HepG2 (cell line): ENCODE measurements around the gene FBH1. TPM values are rescaled to one million over a fixed set of nuclear protein-coding genes. Genes with fewer than 3 reads are reported as not detected.

Experiments used
- ATAC-seq: fragments of 200-7000 bp; cut with Tn5 transposase; 3 replicates; pipeline ENCODE4 v1.9.1; 2020; ENCODE audit warnings: mild to moderate bottlenecking, moderate library complexity
- BruUV-seq: library from RNA; stranded (reverse); fragments of 400-500 nt; replicated peaks from 2 replicates; lab custom pipeline; 2021; lab: Mats Ljungman, UMichigan
- CTCF ChIA-PET: fragments of 300-600 bp; formaldehyde crosslinking; extraction: SDS; loops from one replicate; lab custom pipeline; 2021; ENCODE audit warnings: low total read pairs, inconsistent platforms, low intra/inter-chr PET ratio; lab: Yijun Ruan, JAX
- POLR2A ChIA-PET: fragments of 350-600 bp; sonication (Branson Sonifier 250); formaldehyde crosslinking; loops from one replicate; lab custom pipeline; 2020; ENCODE audit warnings: antibody characterized with exemption, inconsistent platforms; lab: Yijun Ruan, JAX
- DNase-seq: peaks from one replicate; pipeline ENCODE4 v3.0.0-alpha.2; 2015; ENCODE audit warnings: low spot score
- FAIRE-seq: peaks from 3 replicates; lab custom pipeline; 2011; peaks lifted over from hg19 to GRCh38; lab: Jason Lieb, UNC
- H2AFZ ChIP-seq: one replicate; pipeline ENCODE4 v1.6.1; 2011; ENCODE audit warnings: low read length, inconsistent platforms
- H3K27ac ChIP-seq: fragments of 300-600 bp; 3 replicates; pipeline ENCODE4 v1.8.0; 2011; ENCODE audit warnings: mixed run types, mild to moderate bottlenecking, mixed read lengths, low read length, inconsistent platforms; ENCODE audit not compliant: insufficient read depth; ENCODE audit errors: extremely low read length
- H3K27me3 ChIP-seq, 2 experiments: fragments of 200-600 bp in 1 of 2; 2 replicates in 1 of 2; 3 replicates in 1 of 2; pipeline versions ENCODE4 v1.6.0 to v1.8.0; 2011; ENCODE audit warnings: low read length in 2 of 2, mild to moderate bottlenecking in 2 of 2, moderate library complexity in 2 of 2, inconsistent platforms in 1 of 2; ENCODE audit not compliant: insufficient read depth in 2 of 2, control insufficient read depth in 1 of 2
- H3K36me3 ChIP-seq, 2 experiments: fragments of 200-600 bp in 1 of 2; replicated peaks in 1 of 2; 2 replicates in 1 of 2; 3 replicates in 1 of 2; pipeline versions ENCODE4 v1.5.1 to v1.8.0; 2011; ENCODE audit warnings: low read length in 2 of 2, inconsistent platforms in 1 of 2; ENCODE audit not compliant: insufficient read depth in 2 of 2, control insufficient read depth in 1 of 2
- H3K4me1 ChIP-seq: 2 replicates; pipeline ENCODE4 v1.5.1; 2012; ENCODE audit warnings: low read length, inconsistent platforms; ENCODE audit not compliant: insufficient read depth
- H3K4me2 ChIP-seq: 2 replicates; pipeline ENCODE4 v1.6.0; 2011; ENCODE audit warnings: low read depth, low read length, inconsistent platforms
- H3K4me3 ChIP-seq, 3 experiments: fragments of 200-600 bp in 1 of 3; sonication (generic), shearing (Covaris generic) in 1 of 3; replicated peaks in 1 of 3; 2 replicates each; pipeline ENCODE4 v1.5.1; 2011 to 2016; ENCODE audit warnings: low read length in 3 of 3, inconsistent platforms in 2 of 3, low read depth in 2 of 3, mild to moderate bottlenecking in 2 of 3, control low read depth in 1 of 3, mixed read lengths in 1 of 3; ENCODE audit not compliant: insufficient read depth in 1 of 3
- H3K79me2 ChIP-seq: one replicate; pipeline ENCODE4 v1.6.1; 2011; ENCODE audit warnings: low read length, inconsistent platforms; ENCODE audit not compliant: insufficient read depth
- H3K9ac ChIP-seq: 2 replicates; pipeline ENCODE4 v1.6.0; 2011; ENCODE audit warnings: mild to moderate bottlenecking, low read depth, low read length, inconsistent platforms; ENCODE audit not compliant: insufficient read depth
- H3K9me3 ChIP-seq: 2 replicates; pipeline ENCODE4 v1.5.1; 2012; ENCODE audit warnings: mild to moderate bottlenecking, low read length
- H4K20me1 ChIP-seq: 2 replicates; pipeline ENCODE4 v1.6.0; 2011; ENCODE audit warnings: inconsistent platforms, mild to moderate bottlenecking, low read length, moderate library complexity; ENCODE audit not compliant: insufficient read depth
- HOXA9 ChIP-seq: sonication (generic); formaldehyde crosslinking; IDR thresholded peaks from 2 replicates; pipeline ENCODE4 v1.8.1; 2022; ENCODE audit warnings: missing genetic modification reagents, mild to moderate bottlenecking, moderate library complexity, borderline replicate concordance
- TBX2 ChIP-seq: sonication (generic); formaldehyde crosslinking; IDR thresholded peaks from 2 replicates; pipeline ENCODE4 v1.5.0; 2020; ENCODE audit warnings: missing genetic modification reagents, mild to moderate bottlenecking, borderline replicate concordance
- THAP8 ChIP-seq: sonication (generic); formaldehyde crosslinking; IDR thresholded peaks from 2 replicates; pipeline ENCODE4 v1.5.1; 2020; ENCODE audit warnings: missing genetic modification reagents, mild to moderate bottlenecking, borderline replicate concordance
- ZNF101 ChIP-seq: sonication (generic); formaldehyde crosslinking; IDR thresholded peaks from 2 replicates; pipeline ENCODE4 v1.4.0; 2020; ENCODE audit warnings: mild to moderate bottlenecking, low read depth, missing genetic modification reagents, borderline replicate concordance
- ZNF282 ChIP-seq: fragments of 450-650 bp; IDR thresholded peaks from 2 replicates; pipeline ENCODE4 v1.6.1; 2018; ENCODE audit not compliant: partially characterized antibody
- ZNF407 ChIP-seq: sonication (generic); formaldehyde crosslinking; IDR thresholded peaks from one replicate; pipeline ENCODE4 v1.5.1; 2020; ENCODE audit warnings: mild to moderate bottlenecking, missing genetic modification reagents; ENCODE audit errors: not compliant biosample characterization
- ZNF782 ChIP-seq: sonication (generic); formaldehyde crosslinking; IDR thresholded peaks from 2 replicates; pipeline ENCODE4 v1.4.0; 2020; ENCODE audit warnings: missing genetic modification reagents, mild to moderate bottlenecking, borderline replicate concordance
- WGBS: methylation state at CpG from one replicate; pipeline ENCODE4 v1.1.6; 2017; ENCODE audit warnings: low lambda C conversion rate; 5-methylcytosine and 5-hydroxymethylcytosine counted together
- in situ Hi-C: cut with HindIII; loops from 2 replicates; pipeline ENCODE4 v1.10.0; 2017; ENCODE audit warnings: low pct_unique_long_range_greater_than_20kb; ENCODE audit not compliant: extremely low pct_ligation_motif_present
- intact Hi-C: fragments of 100-400 bp; cut with micrococcal nuclease; formaldehyde crosslinking; loops from one replicate; pipeline ENCODE4 v1.10.0; 2022; ENCODE audit not compliant: unreplicated experiment
- polyA plus RNA-seq, 8 experiments: library from polyadenylated mRNA; depleted of rRNA in 3 of 8; stranded (reverse) in 7 of 8; unstranded in 1 of 8; fragments of >200 nt; fragmentation: Illumina TruSeq in 4 of 8; extraction: Trizol in 4 of 8; gene quantifications; 2 replicates each; pipeline versions ENCODE4 v1.2.1 to v1.2.3, GENCODE V29; 2011 to 2016; ENCODE audit warnings: low read depth in 4 of 8, missing spikeins in 1 of 8, mixed read lengths in 1 of 8; ENCODE audit not compliant: insufficient read depth in 1 of 8
- total RNA-seq, 5 experiments: library from RNA; depleted of rRNA; stranded (reverse); fragments of >200 nt; fragmentation: Illumina TruSeq; extraction: Trizol; gene quantifications; 2 replicates each; pipeline ENCODE4 v1.2.3, GENCODE V29; 2016; ENCODE audit warnings: low read depth in 1 of 5

Gene FBH1
- total and polyA plus RNA-seq, 2 of the 13 experiments (the other 11 are each of a cell fraction or from before 2014, with no cell fraction given) = 48.8 to 60.3 TPM

GRCh38 chr10:5951721-5952407 lies 61.8 kb downstream of the FBH1 start:
- in situ Hi-C loops = no loop called here
- DNase-seq (no peak), FAIRE-seq (no peak), ATAC-seq (no peak)
- CTCF ChIA-PET = no interaction called here
- Histone ChIP-seq H4K20me1 (no peaks in the 10 kb centered on the region), H3K27me3 (peaks cover 0 to 32% of the 10 kb centered on the region in 2 experiments; a peak in 4 of 5 replicates), H3K79me2 (no peaks in the 10 kb centered on the region), H3K4me1 (no peaks in the 10 kb centered on the region), H3K9ac (no peak overlapping the region), H3K36me3 (no peaks in the 10 kb centered on the region), H2AFZ (no peak overlapping the region), H3K4me2 (no peak overlapping the region), H3K9me3 (no peaks in the 10 kb centered on the region), H3K4me3 (no peak overlapping the region), H3K27ac (no peak overlapping the region)
- TF ChIP-seq ZNF282 (no peak), HOXA9 (CRISPR knock-in tag) (no peak), ZNF407 (CRISPR knock-in tag) (no peak), TBX2 (CRISPR knock-in tag) (no peak), ZNF782 (CRISPR knock-in tag) (no peak), ZNF101 (CRISPR knock-in tag) (no peak), THAP8 (CRISPR knock-in tag) (no peak)
- 41% methylated on average over 6 of the region's 6 CpGs for WGBS
- POLR2A ChIA-PET = no interaction called here
- intact Hi-C loops = no loop called here
- BruUV-seq = no TSS peak
